Large intestine (tissue), 3 donors: Measurements from ENCODE around the gene TRIM71. TPM values are rescaled to one million over a fixed set of nuclear protein-coding genes. Genes with fewer than 3 reads are reported as not detected.

Experiments used
- DNase-seq, 2 donors: peaks; one replicate each; pipeline versions ENCODE4 v3.0.0 to v3.0.0-alpha.2; 2013
- H3K27ac ChIP-seq: one replicate; pipeline ENCODE4 v1.5.1; 2013; ENCODE audit warnings: low read length
- H3K27me3 ChIP-seq: 2 replicates; pipeline ENCODE4 v1.6.1; 2013; ENCODE audit warnings: low read length; ENCODE audit not compliant: control insufficient read depth, insufficient read depth
- H3K36me3 ChIP-seq: 2 replicates; pipeline ENCODE4 v1.6.1; 2013; ENCODE audit warnings: low read length; ENCODE audit not compliant: control insufficient read depth, insufficient read depth
- H3K4me1 ChIP-seq: one replicate; pipeline ENCODE4 v1.6.1; 2013; ENCODE audit warnings: low read length; ENCODE audit not compliant: control insufficient read depth, insufficient read depth
- H3K4me3 ChIP-seq: one replicate; pipeline ENCODE4 v1.5.1; 2013; ENCODE audit warnings: low read length
- H3K9me3 ChIP-seq: one replicate; pipeline ENCODE4 v1.6.1; 2013; ENCODE audit warnings: mild to moderate bottlenecking, low read depth, low read length, moderate library complexity; ENCODE audit not compliant: control insufficient read depth
- WGBS: methylation state at CpG from one replicate; pipeline ENCODE4 v1.1.5; 2013; ENCODE audit warnings: low lambda C conversion rate; ENCODE audit not compliant: insufficient coverage; 5-methylcytosine and 5-hydroxymethylcytosine counted together
- polyA plus RNA-seq: library from polyadenylated mRNA; unstranded; fragments of 120-200 nt; gene quantifications from one replicate; pipeline ENCODE4 v1.2.1, GENCODE V29; 2013

Gene TRIM71
- polyA plus RNA-seq, 1 donor, result 3.6 TPM

DNA sequence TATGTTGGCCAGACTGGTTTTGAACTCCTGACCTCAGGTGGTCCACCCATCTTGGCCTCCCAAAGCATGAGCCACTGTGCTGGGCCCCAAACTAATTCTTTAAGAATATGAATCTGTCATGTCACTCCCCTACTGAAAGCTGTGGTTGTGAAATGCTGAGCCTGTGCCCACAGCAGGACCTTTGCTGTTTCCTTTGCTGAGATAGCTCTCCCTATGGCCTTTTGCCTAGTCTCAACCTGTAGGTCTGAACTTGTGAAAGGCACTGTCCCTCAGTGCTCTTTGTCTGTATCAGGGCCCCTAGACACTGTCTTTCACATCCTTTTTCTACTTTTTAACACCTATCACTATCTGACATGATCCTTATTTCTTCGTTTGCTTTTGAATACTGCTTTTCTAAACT, 70.9 kb downstream of the TRIM71 start:
- WGBS, result 100% methylated on average over 1 of the region's 1 CpG
- H3K4me1 ChIP-seq, result peaks cover 14% of the 10 kb centered on the region
- peaks cover 21% of the 10 kb centered on the region for H3K36me3 ChIP-seq
- peak in 1 of 2 donors; percentile 34 for DNase-seq
- H3K4me3 ChIP-seq, result no peak overlapping the region
- H3K9me3 ChIP-seq, result peaks cover 4% of the 10 kb centered on the region
- H3K27ac ChIP-seq, result no peak overlapping the region
- H3K27me3 ChIP-seq, result no peaks in the 10 kb centered on the region

DNA sequence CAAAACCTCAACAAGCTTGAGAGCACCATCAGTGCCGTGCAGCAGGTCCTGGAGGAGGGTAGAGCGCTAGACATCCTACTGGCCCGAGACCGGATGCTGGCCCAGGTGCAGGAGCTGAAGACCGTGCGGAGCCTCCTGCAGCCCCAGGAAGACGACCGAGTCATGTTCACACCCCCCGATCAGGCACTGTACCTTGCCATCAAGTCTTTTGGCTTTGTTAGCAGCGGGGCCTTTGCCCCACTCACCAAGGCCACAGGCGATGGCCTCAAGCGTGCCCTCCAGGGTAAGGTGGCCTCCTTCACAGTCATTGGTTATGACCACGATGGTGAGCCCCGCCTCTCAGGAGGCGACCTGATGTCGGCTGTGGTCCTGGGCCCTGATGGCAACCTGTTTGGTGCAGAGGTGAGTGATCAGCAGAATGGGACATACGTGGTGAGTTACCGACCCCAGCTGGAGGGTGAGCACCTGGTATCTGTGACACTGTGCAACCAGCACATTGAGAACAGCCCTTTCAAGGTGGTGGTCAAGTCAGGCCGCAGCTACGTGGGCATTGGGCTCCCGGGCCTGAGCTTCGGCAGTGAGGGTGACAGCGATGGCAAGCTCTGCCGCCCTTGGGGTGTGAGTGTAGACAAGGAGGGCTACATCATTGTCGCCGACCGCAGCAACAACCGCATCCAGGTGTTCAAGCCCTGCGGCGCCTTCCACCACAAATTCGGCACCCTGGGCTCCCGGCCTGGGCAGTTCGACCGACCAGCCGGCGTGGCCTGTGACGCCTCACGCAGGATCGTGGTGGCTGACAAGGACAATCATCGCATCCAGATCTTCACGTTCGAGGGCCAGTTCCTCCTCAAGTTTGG, 72.9 kb downstream of the TRIM71 start:
- Histone ChIP-seq H3K9me3 (peaks cover 4% of the 10 kb centered on the region), H3K27ac (no peak overlapping the region), H3K27me3 (no peaks in the 10 kb centered on the region), H3K4me3 (no peak overlapping the region), H3K4me1 (peaks cover 5% of the 10 kb centered on the region), H3K36me3 (peaks cover 21% of the 10 kb centered on the region)
- no CpG with 5 or more reads among the region's 42 CpGs for WGBS
- DNase-seq, result no peak

GRCh38 chr3:32891365-32891764, 73.6 kb downstream of the TRIM71 start:
- Histone ChIP-seq H3K27me3 (no peaks in the 10 kb centered on the region), H3K9me3 (peaks cover 4% of the 10 kb centered on the region), H3K4me1 (peaks cover under 1% of the 10 kb centered on the region), H3K4me3 (no peak overlapping the region), H3K36me3 (peaks cover 18% of the 10 kb centered on the region), H3K27ac (no peak overlapping the region)
- DNase-seq, result no peak
- no CpG with 5 or more reads among the region's 19 CpGs for WGBS

DNA sequence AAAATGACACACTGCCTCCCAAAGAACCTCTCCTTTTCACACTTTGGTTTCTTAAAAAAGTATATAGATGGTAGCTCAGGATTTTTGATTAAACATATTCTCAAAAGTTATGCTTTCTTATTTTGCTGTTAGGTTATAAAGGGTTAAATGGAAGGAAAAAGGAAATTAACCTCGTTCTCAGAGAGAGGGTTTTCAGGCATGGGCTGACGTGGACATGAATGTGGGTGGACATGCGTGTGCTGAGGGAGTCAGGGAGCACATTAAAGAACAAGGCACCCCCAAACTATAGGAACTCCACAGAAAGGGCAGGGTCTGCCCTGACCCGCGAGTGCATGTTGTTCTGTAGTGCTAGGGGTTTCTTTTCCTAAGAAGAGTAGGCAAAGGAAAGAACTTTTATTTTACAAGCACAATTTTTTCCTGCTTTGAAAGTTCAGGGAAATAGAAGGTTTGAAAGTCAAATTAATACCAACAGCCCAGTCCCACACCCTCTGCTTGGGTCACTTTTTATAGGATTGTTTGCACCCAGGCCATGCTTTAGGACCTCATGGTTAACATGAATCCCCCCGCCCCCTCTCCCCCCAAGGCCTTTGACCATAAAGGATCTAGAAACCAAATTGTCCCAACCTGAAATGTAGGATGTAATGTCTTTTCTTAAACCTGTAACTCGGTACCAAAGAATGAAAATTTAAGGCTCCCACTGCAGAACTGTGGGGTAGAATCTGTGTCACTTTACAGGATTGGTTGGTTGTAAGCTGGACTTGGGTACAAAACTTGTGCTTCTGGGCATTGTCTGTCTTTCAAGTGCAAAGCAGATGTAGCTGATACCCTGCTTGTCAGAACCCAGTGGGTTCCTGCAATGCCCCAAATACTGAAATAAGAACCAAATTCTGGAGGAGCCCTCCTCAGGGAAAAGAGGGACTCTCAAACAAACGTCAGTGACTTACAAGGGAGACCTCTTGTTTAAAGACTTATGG, 75.1 kb downstream of the TRIM71 start:
- peaks cover 16% of the 10 kb centered on the region for H3K36me3 ChIP-seq
- H3K27me3 ChIP-seq, result no peaks in the 10 kb centered on the region
- no CpG with 5 or more reads among the region's 8 CpGs for WGBS
- no peak for DNase-seq
- no peak overlapping the region for H3K27ac ChIP-seq
- no peaks in the 10 kb centered on the region for H3K4me1 ChIP-seq
- H3K9me3 ChIP-seq, result peaks cover 4% of the 10 kb centered on the region
- no peak overlapping the region for H3K4me3 ChIP-seq

DNA sequence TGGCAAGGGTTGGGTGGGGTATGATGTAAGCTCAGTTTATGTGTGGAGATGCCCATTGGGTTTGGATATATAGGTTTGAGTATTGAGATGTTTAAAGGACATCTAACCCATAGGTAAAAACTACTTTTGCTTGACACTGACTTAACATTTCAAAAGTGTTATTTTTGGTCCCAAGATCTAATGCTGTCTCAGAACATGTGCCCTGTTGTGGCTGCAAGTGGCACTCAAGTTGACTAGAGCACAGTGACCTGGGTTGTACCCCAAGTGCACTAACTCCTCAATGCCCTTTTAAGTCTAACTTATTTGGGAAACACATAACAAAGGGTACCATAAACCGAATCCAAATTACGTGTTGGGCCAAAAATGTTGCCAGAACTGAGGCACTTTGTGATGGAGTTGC, 77.2 kb downstream of the TRIM71 start:
- DNase-seq, result no peak
- no peaks in the 10 kb centered on the region for H3K27me3 ChIP-seq
- no peak overlapping the region for H3K27ac ChIP-seq
- peaks cover 18% of the 10 kb centered on the region for H3K36me3 ChIP-seq
- H3K9me3 ChIP-seq, result peaks cover 4% of the 10 kb centered on the region
- H3K4me3 ChIP-seq, result no peak overlapping the region
- no peaks in the 10 kb centered on the region for H3K4me1 ChIP-seq
- no CpG with 5 or more reads among the region's 2 CpGs for WGBS

DNA sequence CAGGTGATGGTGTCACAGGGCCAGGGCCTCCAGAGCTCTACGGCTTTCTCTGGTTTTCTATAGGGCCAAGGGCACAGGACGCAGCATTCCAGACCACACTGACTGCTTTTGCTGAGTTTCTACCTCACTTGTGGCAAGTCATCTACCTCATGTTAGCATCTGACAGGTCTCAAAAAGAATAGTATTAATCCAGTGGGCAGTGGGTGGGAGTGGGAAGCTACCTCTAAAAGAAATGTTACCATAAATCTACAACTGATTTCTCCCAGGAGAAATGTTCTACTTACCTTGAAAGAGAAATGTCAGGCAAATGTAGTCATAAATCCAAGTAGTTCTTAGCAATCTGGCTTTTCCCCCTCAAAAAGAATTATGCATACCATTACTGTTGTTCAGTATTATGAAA, 77.9 kb downstream of the TRIM71 start:
- no peaks in the 10 kb centered on the region for H3K4me1 ChIP-seq
- H3K9me3 ChIP-seq, result peaks cover 4% of the 10 kb centered on the region
- H3K4me3 ChIP-seq, result no peak overlapping the region
- no CpG with 5 or more reads among the region's 2 CpGs for WGBS
- no peak overlapping the region for H3K27ac ChIP-seq
- peaks cover 12% of the 10 kb centered on the region for H3K36me3 ChIP-seq
- no peak for DNase-seq
- H3K27me3 ChIP-seq, result no peaks in the 10 kb centered on the region

- Histone ChIP-seq H3K9me3 (peaks cover under 1% of the 10 kb centered on the region), H3K36me3 (peaks cover 8% of the 10 kb centered on the region), H3K4me1 (no peaks in the 10 kb centered on the region), H3K27ac (no peak overlapping the region), H3K4me3 (no peak overlapping the region), H3K27me3 (no peaks in the 10 kb centered on the region)
- no peak for DNase-seq
- 100% methylated on average over 3 of the region's 4 CpGs for WGBS
Observed at GRCh38 chr3:32896143-32896542, 78.3 kb downstream of the TRIM71 start.

DNA sequence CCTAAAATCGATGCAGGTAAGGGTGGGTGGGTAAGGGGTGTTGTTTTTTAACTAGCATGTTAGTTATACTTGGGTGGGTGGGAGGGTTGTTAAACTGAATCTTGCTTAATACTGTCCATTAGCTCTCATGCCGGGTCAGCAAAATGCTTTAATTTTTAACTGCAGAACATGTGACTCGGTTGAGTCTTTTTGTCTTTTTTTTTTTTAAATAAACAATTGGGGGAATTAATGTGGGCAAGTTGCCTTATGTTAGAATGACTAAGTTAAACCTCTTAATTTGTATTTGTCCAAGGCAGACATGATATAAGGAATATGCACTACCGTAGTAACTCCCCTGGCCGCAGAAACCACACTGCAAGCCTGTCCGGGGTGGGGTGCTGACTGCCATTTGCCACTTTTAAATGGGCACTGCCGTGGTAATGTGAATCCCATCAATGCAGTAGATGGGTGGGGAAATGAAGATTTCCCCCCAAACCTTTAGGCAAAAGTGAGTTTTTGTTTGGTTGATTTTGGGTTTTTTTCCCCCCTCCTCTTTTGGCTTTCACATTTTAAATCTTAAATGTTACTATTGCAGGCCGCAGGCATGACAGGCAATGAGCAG, 79.3 kb downstream of the TRIM71 start:
- Histone ChIP-seq H3K27me3 (no peaks in the 10 kb centered on the region), H3K27ac (no peak overlapping the region), H3K9me3 (no peaks in the 10 kb centered on the region), H3K4me3 (no peak overlapping the region), H3K4me1 (no peaks in the 10 kb centered on the region), H3K36me3 (peaks cover 3% of the 10 kb centered on the region)
- 100% methylated on average over 1 of the region's 8 CpGs for WGBS
- DNase-seq, result no peak

- no peaks in the 10 kb centered on the region for H3K9me3 ChIP-seq
- H3K4me1 ChIP-seq, result no peaks in the 10 kb centered on the region
- H3K27me3 ChIP-seq, result no peaks in the 10 kb centered on the region
- no peak overlapping the region for H3K4me3 ChIP-seq
- no peak overlapping the region for H3K27ac ChIP-seq
- DNase-seq, result no peak
- WGBS, result 75% methylated on average over 1 of the region's 5 CpGs
- peaks cover 3% of the 10 kb centered on the region for H3K36me3 ChIP-seq
Observed at GRCh38 chr3:32897981-32898623, 80.3 kb downstream of the TRIM71 start.

DNA sequence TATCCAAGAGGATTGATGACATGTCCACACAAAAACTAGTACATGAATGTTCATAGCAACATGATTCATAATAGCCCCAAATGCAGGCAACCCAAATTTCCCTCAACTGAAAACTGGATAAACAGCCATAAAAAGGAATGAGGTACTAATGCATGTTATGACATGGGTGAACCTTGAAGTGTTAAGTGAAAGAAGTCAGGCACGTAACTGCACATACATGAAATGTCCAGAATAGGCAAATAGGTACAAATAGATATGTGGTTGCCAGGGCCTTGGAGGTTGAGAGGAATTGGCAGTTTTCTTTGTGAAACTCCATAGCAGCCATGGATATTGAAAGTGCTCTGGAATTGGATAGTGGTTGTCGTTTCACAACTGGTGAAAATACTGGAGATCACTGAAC, 81.5 kb downstream of the TRIM71 start:
- H3K4me3 ChIP-seq, result no peak overlapping the region
- H3K36me3 ChIP-seq, result peaks cover 3% of the 10 kb centered on the region
- H3K4me1 ChIP-seq, result no peaks in the 10 kb centered on the region
- H3K27me3 ChIP-seq, result no peaks in the 10 kb centered on the region
- DNase-seq, result no peak
- H3K9me3 ChIP-seq, result no peaks in the 10 kb centered on the region
- H3K27ac ChIP-seq, result no peak overlapping the region
- WGBS, result 100% methylated on average over 1 of the region's 2 CpGs
